PC-3 (cell line): ENCODE measurements around the gene NRDC. TPM values are rescaled to one million over a fixed set of nuclear protein-coding genes. Genes with fewer than 3 reads are reported as not detected.

Experiments used
- ATAC-seq: fragments of 200-7000 bp; cut with Tn5 transposase; 2 replicates; pipeline ENCODE4 v1.9.1; 2020; ENCODE audit warnings: mild to moderate bottlenecking, moderate library complexity
- BruUV-seq: library from RNA; stranded (reverse); fragments of 400-500 nt; replicated peaks from 2 replicates; lab custom pipeline; 2021; lab: Mats Ljungman, UMichigan
- CTCF ChIA-PET: fragments of 300-600 bp; sonication (Branson Sonifier 250); formaldehyde crosslinking; loops from one replicate; lab custom pipeline; 2022; ENCODE audit warnings: antibody characterized with exemption; lab: Charles Lee
- POLR2A ChIA-PET: fragments of 300-600 bp; sonication (Branson Sonifier 250); formaldehyde crosslinking; loops from one replicate; lab custom pipeline; 2022; ENCODE audit warnings: antibody characterized with exemption; ENCODE audit not compliant: unreplicated experiment; lab: Charles Lee
- DNase-seq: peaks from one replicate; pipeline ENCODE4 v3.0.0-alpha.2; 2015
- H2AFZ ChIP-seq: fragments of 300-600 bp; sonication (generic); 2 replicates; pipeline ENCODE4 v1.6.0; 2016; ENCODE audit warnings: antibody characterized with exemption, low read length
- H3F3A ChIP-seq: fragments of 300-600 bp; sonication (generic); one replicate; pipeline ENCODE4 v1.6.0; 2017; ENCODE audit warnings: antibody characterized with exemption, low read length, control low read depth, mild to moderate bottlenecking; ENCODE audit not compliant: unreplicated experiment
- H3K27ac ChIP-seq: fragments of 300-600 bp; sonication (generic); 2 replicates; pipeline ENCODE4 v1.5.1; 2016; ENCODE audit warnings: mild to moderate bottlenecking, low read length
- H3K27me3 ChIP-seq: fragments of 300-600 bp; sonication (generic); 2 replicates; pipeline ENCODE4 v1.6.1; 2016; ENCODE audit warnings: low read length, mixed read lengths
- H3K36me3 ChIP-seq: fragments of 300-600 bp; sonication (generic); 2 replicates; pipeline ENCODE4 v1.6.1; 2016; ENCODE audit warnings: low read depth, mixed run types, low read length, mixed read lengths
- H3K4me1 ChIP-seq: fragments of 300-600 bp; sonication (generic); 2 replicates; pipeline ENCODE4 v1.5.1; 2016; ENCODE audit warnings: low read length; ENCODE audit not compliant: insufficient read depth
- H3K4me2 ChIP-seq: fragments of 300-600 bp; sonication (generic); 2 replicates; pipeline ENCODE4 v1.6.0; 2016; ENCODE audit warnings: low read length
- H3K4me3 ChIP-seq: fragments of 300-600 bp; sonication (generic); 2 replicates; pipeline ENCODE4 v1.5.1; 2016; ENCODE audit warnings: mild to moderate bottlenecking, low read length, mixed read lengths
- H3K79me2 ChIP-seq: fragments of 300-600 bp; sonication (generic); 2 replicates; pipeline ENCODE4 v1.6.1; 2017; ENCODE audit warnings: low read length, mixed read lengths
- H3K9ac ChIP-seq: fragments of 300-600 bp; sonication (generic); 2 replicates; pipeline ENCODE4 v1.6.0; 2016; ENCODE audit warnings: mild to moderate bottlenecking, low read length
- H3K9me2 ChIP-seq: fragments of 300-600 bp; sonication (generic); replicated peaks from 2 replicates; pipeline ENCODE4 v1.6.1; 2016; ENCODE audit warnings: mixed run types, low read length, mixed read lengths
- H3K9me3 ChIP-seq: fragments of 300-600 bp; sonication (generic); 2 replicates; pipeline ENCODE4 v1.6.1; 2016; ENCODE audit warnings: low read length, mixed read lengths
- H4K20me1 ChIP-seq: fragments of 300-600 bp; sonication (generic); 2 replicates; pipeline ENCODE4 v1.6.1; 2016; ENCODE audit warnings: low read length, mixed read lengths
- CTCF ChIP-seq: fragments of 300-600 bp; sonication (generic); conservative IDR thresholded peaks from 2 replicates; pipeline ENCODE4 v1.5.1; 2017; ENCODE audit warnings: antibody characterized with exemption, low read depth, mild to moderate bottlenecking, low read length
- EZH2 ChIP-seq: fragments of 300-600 bp; sonication (generic); IDR thresholded peaks from one replicate; pipeline ENCODE4 v1.6.1; 2017; ENCODE audit warnings: antibody characterized with exemption, mild to moderate bottlenecking, low read length; ENCODE audit not compliant: unreplicated experiment
- EZH2phosphoT487 ChIP-seq: fragments of 300-600 bp; sonication (generic); IDR thresholded peaks from 2 replicates; pipeline ENCODE4 v1.6.1; 2018; ENCODE audit warnings: mild to moderate bottlenecking, antibody characterized with exemption, low read length, borderline replicate concordance
- intact Hi-C: fragments of 100-400 bp; cut with micrococcal nuclease; formaldehyde crosslinking; loops from 2 replicates; pipeline ENCODE4 v1.9.0; 2023
- total RNA-seq: library from RNA; depleted of rRNA; stranded (reverse); fragments of >200 nt; gene quantifications from 2 replicates; pipeline ENCODE4 v1.2.3, GENCODE V29; 2014

The NRDC gene
- total RNA-seq, 1 experiment from 2014 or later: 96.8 TPM

GRCh38 chr1:51768971-51769588 lies 109.4 kb downstream of the NRDC start:
- Histone ChIP-seq H3K4me2 (no peak overlapping the region), H3K9me3 (no peaks in the 10 kb centered on the region), H3K9ac (no peak overlapping the region), H3K27me3 (no peaks in the 10 kb centered on the region), H3K79me2 (no peaks in the 10 kb centered on the region), H2AFZ (no peak overlapping the region), H3K4me1 (peaks cover 13% of the 10 kb centered on the region), H3K36me3 (0 out of 2 replicates have a peak, but pooled peaks cover 2% of the 10 kb centered on the region), H4K20me1 (no peaks in the 10 kb centered on the region), H3K4me3 (no peak overlapping the region), H3K9me2 (no peaks in the 10 kb centered on the region), H3F3A (no peaks in the 10 kb centered on the region), H3K27ac (no peak overlapping the region)
- POLR2A ChIA-PET: interaction anchor here (0.6 kb wide), 2 partner anchors 160 to 199 kb away, joined by 3 to 19 read pairs; no protein-coding TSS in a partner anchor
- BruUV-seq: no TSS peak
- peak; percentile 69 for DNase-seq
- CTCF ChIA-PET: interaction anchor here (0.5 to 1.3 kb wide), 7 partner anchors 9 to 237 kb away, joined by 3 to 15 read pairs (median 5); no protein-coding TSS in a partner anchor
- peak; percentile 80 for ATAC-seq
- intact Hi-C loops: loop anchor here (2.0 to 10.0 kb wide), 3 partner anchors 74 to 200 kb away; no protein-coding TSS in a partner anchor
- TF ChIP-seq EZH2phosphoT487 (no peak), CTCF (peak; percentile 89), EZH2 (no peak)

- POLR2A ChIA-PET: no interaction called here
These were observed 117.2 kb downstream of the NRDC start for GRCh38 chr1:51761351-51761750.

More at GRCh38 chr1:51761351-51761750, 117.2 kb downstream of the NRDC start:
- Histone ChIP-seq H3K79me2 (no peaks in the 10 kb centered on the region), H4K20me1 (no peaks in the 10 kb centered on the region), H2AFZ (no peak overlapping the region), H3K4me1 (peaks cover 19% of the 10 kb centered on the region), H3K27me3 (no peaks in the 10 kb centered on the region), H3K9me3 (no peaks in the 10 kb centered on the region), H3K36me3 (no peaks in the 10 kb centered on the region), H3K9ac (no peak overlapping the region), H3F3A (no peaks in the 10 kb centered on the region), H3K4me2 (peak overlapping the region; percentile 51; the same call in 1 of the 2 replicates), H3K27ac (no peak overlapping the region), H3K4me3 (no peak overlapping the region), H3K9me2 (no peaks in the 10 kb centered on the region)
- CTCF ChIA-PET: interaction anchor here (0.7 kb wide), 1 partner anchor 220 kb away, joined by 3 read pairs; no protein-coding TSS in a partner anchor
- TF ChIP-seq EZH2phosphoT487: no peak
- no peak for TF ChIP-seq CTCF
- no peak for TF ChIP-seq EZH2
- ATAC-seq: no peak
- no peak for DNase-seq
- no TSS peak for BruUV-seq
- intact Hi-C loops: loop anchor here (10.0 kb wide), 1 partner anchor 67 kb away; no protein-coding TSS in a partner anchor
